SH-SY5Y (cell line): ENCODE measurements around the gene CTNNA3.

Source experiments
- GATA2 ChIP-seq: IDR thresholded peaks from 2 replicates; pipeline ENCODE4 v1.6.1; 2011; ENCODE audit warnings: mild to moderate bottlenecking, low read depth, low read length
- GATA3 ChIP-seq: IDR thresholded peaks from 2 replicates; pipeline ENCODE4 v1.6.1; 2011; ENCODE audit warnings: low read depth, mild to moderate bottlenecking, low read length, moderate library complexity

Gene CTNNA3

GRCh38 chr10:66575251-66575855 is 1120.6 kb downstream of the CTNNA3 start:
- TF ChIP-seq GATA2 (no peak), GATA3 (no peak)

DNA sequence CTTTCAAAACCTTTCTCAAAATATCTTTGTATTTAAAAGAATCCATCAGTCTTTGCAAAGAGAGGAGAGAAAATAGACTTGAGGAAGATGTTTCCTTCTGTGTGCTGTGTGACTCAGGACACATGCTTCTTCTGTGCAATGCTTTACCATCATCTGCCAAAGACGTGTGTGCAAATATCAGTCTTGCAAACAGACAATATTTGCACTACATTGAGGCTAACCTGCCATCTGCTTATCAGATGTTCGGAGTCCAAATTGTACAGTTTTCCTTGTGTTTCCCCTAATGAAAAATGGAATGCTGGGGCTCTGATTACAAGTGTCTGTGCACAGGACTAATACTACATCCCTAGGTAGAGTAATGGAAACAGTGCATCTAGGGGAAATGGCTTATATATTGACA is 1123.3 kb downstream of the CTNNA3 start:
- no peak for TF ChIP-seq GATA2

GRCh38 chr10:66565999-66566398 is 1130.0 kb downstream of the CTNNA3 start:
- TF ChIP-seq GATA2, result no peak
- no peak for TF ChIP-seq GATA3

- TF ChIP-seq GATA2 (no peak), GATA3 (no peak)
Measured at GRCh38 chr10:66564287-66564686, 1131.7 kb downstream of the CTNNA3 start.

- TF ChIP-seq GATA2, result no peak
- no peak for TF ChIP-seq GATA3
Measured at GRCh38 chr10:66555061-66555460, 1140.9 kb downstream of the CTNNA3 start.

DNA sequence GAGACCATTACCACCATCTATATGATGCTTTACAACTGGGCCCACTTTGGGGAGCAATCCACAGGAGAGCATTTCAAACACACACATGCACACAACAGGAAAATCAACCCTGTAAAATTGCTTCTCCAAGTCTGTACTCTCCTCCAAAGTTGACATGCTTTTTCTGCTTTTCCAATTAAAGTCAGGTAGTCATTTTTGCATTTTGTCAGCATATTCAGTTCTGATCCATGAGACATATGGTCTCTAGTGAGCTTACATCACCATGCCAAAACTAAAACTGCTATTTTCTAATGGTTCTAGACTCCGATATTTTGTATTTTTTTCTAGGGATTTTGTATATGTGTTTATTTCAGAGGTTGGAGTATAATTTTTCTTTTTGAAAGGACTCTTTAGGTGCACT is 1143.7 kb downstream of the CTNNA3 start:
- TF ChIP-seq GATA2, result no peak
- TF ChIP-seq GATA3, result no peak

DNA sequence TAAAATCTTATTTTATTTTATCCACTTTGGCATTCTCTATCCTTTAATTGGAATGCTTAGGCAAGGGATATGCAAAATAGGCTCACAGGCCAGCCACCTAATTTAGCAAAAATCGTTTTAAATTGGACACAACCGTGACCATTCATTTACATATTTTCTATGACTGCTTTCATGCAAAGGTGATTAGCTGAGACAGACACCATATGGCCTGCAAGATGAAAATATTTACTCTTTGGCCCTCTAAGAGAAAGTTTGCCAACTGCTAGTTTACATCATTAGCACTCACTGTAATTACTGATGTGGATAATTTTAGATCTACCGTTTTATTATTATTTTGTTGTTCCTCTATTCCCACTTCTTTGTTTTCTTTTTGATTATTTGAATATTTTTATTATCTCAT is 1145.6 kb downstream of the CTNNA3 start:
- TF ChIP-seq GATA2, result no peak
- no peak for TF ChIP-seq GATA3

- TF ChIP-seq GATA2, result no peak
- TF ChIP-seq GATA3, result no peak
Measured at GRCh38 chr10:66538908-66539307, 1157.1 kb downstream of the CTNNA3 start.

- no peak for TF ChIP-seq GATA3
- no peak for TF ChIP-seq GATA2
Measured at GRCh38 chr10:66538371-66538770, 1157.6 kb downstream of the CTNNA3 start.

GRCh38 chr10:66537186-66537585 is 1158.8 kb downstream of the CTNNA3 start:
- TF ChIP-seq GATA2, result no peak
- no peak for TF ChIP-seq GATA3

DNA sequence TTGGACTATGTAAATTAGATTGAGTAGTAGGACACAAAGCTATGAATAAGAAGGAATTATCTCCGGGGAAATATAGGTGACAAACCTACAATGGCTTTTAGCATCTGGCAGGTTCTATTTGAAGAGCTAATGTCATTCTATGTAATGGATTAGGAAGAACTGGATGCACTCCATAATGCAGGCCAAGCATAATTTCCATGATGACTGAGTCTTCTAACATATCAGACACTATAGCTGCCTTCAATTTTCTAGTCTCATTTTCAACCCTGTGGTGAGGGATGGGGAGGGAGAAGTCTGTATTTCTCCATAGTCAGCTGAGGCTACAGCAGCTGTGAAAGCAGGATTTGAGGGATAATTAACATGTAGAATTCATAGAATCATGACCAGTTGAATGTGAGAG is 1160.6 kb downstream of the CTNNA3 start:
- TF ChIP-seq GATA2 (no peak), GATA3 (no peak)

- TF ChIP-seq GATA3 (no peak), GATA2 (no peak)
Measured at GRCh38 chr10:66534866-66535265, 1161.1 kb downstream of the CTNNA3 start.

GRCh38 chr10:66521506-66521905 is 1174.5 kb downstream of the CTNNA3 start:
- TF ChIP-seq GATA3 (no peak), GATA2 (no peak)

- TF ChIP-seq GATA3 (no peak), GATA2 (no peak)
Measured at GRCh38 chr10:66519616-66520015, 1176.4 kb downstream of the CTNNA3 start.

DNA sequence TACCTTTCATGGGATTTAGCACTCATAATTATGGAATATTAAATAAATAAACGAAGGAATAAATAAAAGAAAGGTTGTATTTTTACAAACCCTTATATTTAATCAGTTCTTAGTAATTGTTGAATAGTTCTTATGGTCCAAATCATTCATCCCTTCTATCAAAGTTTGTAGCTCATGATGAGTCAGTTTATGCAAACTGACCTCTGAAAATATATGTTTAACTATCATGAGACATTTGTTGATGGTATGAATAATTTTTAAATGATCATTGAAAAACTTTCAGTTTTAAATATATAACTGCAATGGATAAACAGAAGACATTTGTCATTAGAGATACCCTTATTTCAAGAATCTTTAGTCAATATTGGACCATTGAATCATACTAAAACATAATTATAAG is 1181.3 kb downstream of the CTNNA3 start:
- no peak for TF ChIP-seq GATA2
- no peak for TF ChIP-seq GATA3

- TF ChIP-seq GATA3 (no peak), GATA2 (no peak)
Measured at GRCh38 chr10:66513504-66513903, 1182.5 kb downstream of the CTNNA3 start.

DNA sequence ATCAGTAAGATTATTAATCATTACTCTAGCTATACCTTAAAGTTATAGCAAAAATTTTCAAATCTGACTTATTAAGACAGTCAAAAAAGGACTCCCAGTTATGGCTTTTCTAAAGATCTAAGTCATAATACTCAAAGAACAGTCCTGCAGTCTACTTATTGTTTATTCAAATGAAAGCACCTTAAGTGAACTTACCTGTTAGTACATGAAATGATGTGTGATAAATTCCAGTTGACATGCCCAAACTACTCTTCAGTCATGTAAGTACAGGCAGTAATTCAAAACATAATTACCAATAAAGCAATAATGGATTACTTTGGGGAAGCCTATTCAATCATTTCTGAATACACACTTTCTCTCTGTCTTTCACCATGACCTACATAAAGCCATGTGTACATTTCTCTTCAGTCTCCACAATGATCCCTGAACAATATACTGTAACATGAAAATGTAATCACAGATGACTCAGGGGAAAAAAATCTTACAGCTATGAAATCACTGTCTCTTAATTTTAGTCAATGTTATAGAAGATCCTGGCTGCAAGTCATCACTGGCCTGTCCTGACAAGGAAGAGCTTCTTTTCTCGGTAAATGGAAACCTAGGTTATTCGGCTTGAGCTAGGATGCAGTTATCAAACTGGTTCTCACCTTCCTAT is 1190.9 kb downstream of the CTNNA3 start:
- TF ChIP-seq GATA3, result no peak
- TF ChIP-seq GATA2, result no peak
